ENCODE measurements around the gene SCAMP3. TPM values are rescaled to one million over a fixed set of nuclear protein-coding genes. Genes with fewer than 3 reads are reported as not detected.
"Not testable (repeated sequence)": the region's sequence is repeated elsewhere in the genome, so short reads cannot be mapped to it uniquely, and the experiment has no call there.

Gene SCAMP3
- total RNA-seq, 1 donor from 2014 or later, result 54.9 TPM

- Mint-ChIP-seq H3K4me1 (ENCODE audit: unreplicated experiment) (peaks cover 4% of the 10 kb centered on the region), H3K27me3 (ENCODE audit: unreplicated experiment) (peaks cover 19% of the 10 kb centered on the region), H3K36me3 (ENCODE audit: low read depth, unreplicated experiment) (peaks cover 9% of the 10 kb centered on the region), H3K27ac (ENCODE audit: unreplicated experiment) (no peak overlapping the region), H3K9me3 (ENCODE audit: unreplicated experiment) (no peaks in the 10 kb centered on the region), H3K4me3 (ENCODE audit: unreplicated experiment) (no peak overlapping the region)
- TF ChIP-seq CTCF (IDR thresholded peaks at IDR 0.05; ENCODE audit: unreplicated experiment), result no peak
- no peak for DNase-seq (ENCODE audit: low spot score)
Observed at GRCh38 chr1:155293086-155293749, 31.1 kb upstream of the SCAMP3 start.

- H3K9me3 Mint-ChIP-seq (ENCODE audit: unreplicated experiment); DNase-seq (ENCODE audit: low spot score); H3K4me3 Mint-ChIP-seq (ENCODE audit: unreplicated experiment); H3K36me3 Mint-ChIP-seq (ENCODE audit: low read depth, unreplicated experiment); H3K4me1 Mint-ChIP-seq (ENCODE audit: unreplicated experiment); H3K27ac Mint-ChIP-seq (ENCODE audit: unreplicated experiment): not testable (repeated sequence)
- H3K27me3 Mint-ChIP-seq (ENCODE audit: unreplicated experiment), result peaks cover 16% of the 10 kb centered on the region
Observed at GRCh38 chr1:155291006-155291405, 28.8 kb upstream of the SCAMP3 start.

GRCh38 chr1:155287987-155288543, 25.9 kb upstream of the SCAMP3 start:
- DNase-seq (ENCODE audit: low spot score), result no peak
- no peak overlapping the region for H3K27ac Mint-ChIP-seq (ENCODE audit: unreplicated experiment)
- H3K27me3 Mint-ChIP-seq (ENCODE audit: unreplicated experiment), result peaks cover 7% of the 10 kb centered on the region
- H3K4me1 Mint-ChIP-seq (ENCODE audit: unreplicated experiment), result no peaks in the 10 kb centered on the region
- TF ChIP-seq CTCF (IDR thresholded peaks at IDR 0.05; ENCODE audit: unreplicated experiment), result no peak
- no peak overlapping the region for H3K4me3 Mint-ChIP-seq (ENCODE audit: unreplicated experiment)
- peaks cover 18% of the 10 kb centered on the region for H3K36me3 Mint-ChIP-seq (ENCODE audit: low read depth, unreplicated experiment)
- no peaks in the 10 kb centered on the region for H3K9me3 Mint-ChIP-seq (ENCODE audit: unreplicated experiment)

- Mint-ChIP-seq H3K36me3 (ENCODE audit: low read depth, unreplicated experiment) (peaks cover 18% of the 10 kb centered on the region), H3K4me1 (ENCODE audit: unreplicated experiment) (no peaks in the 10 kb centered on the region), H3K9me3 (ENCODE audit: unreplicated experiment) (no peaks in the 10 kb centered on the region), H3K27ac (ENCODE audit: unreplicated experiment) (no peak overlapping the region), H3K4me3 (ENCODE audit: unreplicated experiment) (no peak overlapping the region), H3K27me3 (ENCODE audit: unreplicated experiment) (peaks cover 15% of the 10 kb centered on the region)
- no peak for DNase-seq (ENCODE audit: low spot score)
- no peak for TF ChIP-seq CTCF (IDR thresholded peaks at IDR 0.05; ENCODE audit: unreplicated experiment)
Observed at GRCh38 chr1:155286544-155286943, 24.4 kb upstream of the SCAMP3 start.

GRCh38 chr1:155285631-155286044, 23.5 kb upstream of the SCAMP3 start:
- no peak for DNase-seq (ENCODE audit: low spot score)
- Mint-ChIP-seq H3K4me1 (ENCODE audit: unreplicated experiment) (no peaks in the 10 kb centered on the region), H3K4me3 (ENCODE audit: unreplicated experiment) (no peak overlapping the region), H3K36me3 (ENCODE audit: low read depth, unreplicated experiment) (peaks cover 18% of the 10 kb centered on the region), H3K27ac (ENCODE audit: unreplicated experiment) (no peak overlapping the region), H3K9me3 (ENCODE audit: unreplicated experiment) (no peaks in the 10 kb centered on the region), H3K27me3 (ENCODE audit: unreplicated experiment) (peaks cover 13% of the 10 kb centered on the region)
- no peak for TF ChIP-seq CTCF (IDR thresholded peaks at IDR 0.05; ENCODE audit: unreplicated experiment)

Data from endothelial cell (in vitro differentiated cells).